ENCODE data around the gene MATN3.
A peak's percentile ranks its signal among the peaks of the same experiment; 100 is the strongest.

The MATN3 gene

DNA sequence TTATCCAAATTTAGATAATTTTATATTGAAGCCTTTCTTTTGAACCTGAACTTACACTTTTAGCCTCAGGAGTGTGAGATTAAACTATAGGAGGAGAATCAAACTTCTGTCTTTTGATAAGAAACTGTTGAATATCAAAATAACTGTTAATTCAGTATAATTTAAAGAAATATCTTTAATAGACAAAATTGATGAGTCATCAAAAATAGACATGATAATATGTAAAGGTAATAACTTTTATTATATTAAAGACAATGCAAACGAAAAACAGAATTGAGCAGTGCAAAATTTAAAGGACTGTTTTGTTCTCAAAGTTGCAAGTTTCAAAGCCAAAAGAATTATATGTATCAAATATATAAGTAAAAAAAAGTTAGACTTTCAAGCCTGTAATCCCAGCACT lies 20.6 kb downstream of the MATN3 start:
- Histone ChIP-seq H3K36me3 (ENCODE audit: insufficient read depth, low read length) (peaks cover 12% of the 10 kb centered on the region), H3K4me1 (ENCODE audit: insufficient read depth, low read length) (peaks cover 15% of the 10 kb centered on the region), H3K27ac (ENCODE audit: low read depth, low read length) (no peak overlapping the region), H3K27me3 (ENCODE audit: insufficient read depth, low read length) (no peaks in the 10 kb centered on the region), H3K9ac (ENCODE audit: low read depth, low read length) (no peak overlapping the region), H3K9me3 (ENCODE audit: insufficient read depth, low read depth, low read length) (no peaks in the 10 kb centered on the region), H3K4me3 (ENCODE audit: low read length) (no peak overlapping the region)
- no CpG with 5 or more reads among the region's 1 CpG for WGBS

DNA sequence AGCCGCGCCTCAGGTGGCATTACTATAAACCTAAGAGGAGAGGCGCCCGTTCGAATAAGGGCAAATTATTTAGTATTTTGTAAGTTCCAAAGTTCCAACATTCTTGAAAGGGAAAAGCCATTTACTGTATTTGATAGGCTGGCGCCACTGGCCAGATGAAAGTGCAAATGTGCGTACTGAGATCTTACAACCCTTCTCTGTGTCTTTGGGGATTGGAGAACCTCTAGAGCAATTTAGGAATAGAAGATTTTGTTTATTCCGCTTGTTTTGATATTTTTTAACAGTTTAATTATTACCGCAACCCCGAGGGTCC lies 22.1 kb downstream of the MATN3 start:
- H3K27ac ChIP-seq (ENCODE audit: low read depth, low read length) = peak overlapping the region; percentile 44; the same call in 1 of the 2 replicates
- H3K4me1 ChIP-seq (ENCODE audit: insufficient read depth, low read length) = peaks cover 15% of the 10 kb centered on the region
- no peaks in the 10 kb centered on the region for H3K9me3 ChIP-seq (ENCODE audit: insufficient read depth, low read depth, low read length)
- H3K27me3 ChIP-seq (ENCODE audit: insufficient read depth, low read length) = no peaks in the 10 kb centered on the region
- H3K9ac ChIP-seq (ENCODE audit: low read depth, low read length) = peak overlapping the region; percentile 71
- WGBS = 31% methylated on average over 10 of the region's 10 CpGs
- H3K4me3 ChIP-seq (ENCODE audit: low read length) = peak overlapping the region; percentile 86
- peaks cover 23% of the 10 kb centered on the region for H3K36me3 ChIP-seq (ENCODE audit: insufficient read depth, low read length)

DNA sequence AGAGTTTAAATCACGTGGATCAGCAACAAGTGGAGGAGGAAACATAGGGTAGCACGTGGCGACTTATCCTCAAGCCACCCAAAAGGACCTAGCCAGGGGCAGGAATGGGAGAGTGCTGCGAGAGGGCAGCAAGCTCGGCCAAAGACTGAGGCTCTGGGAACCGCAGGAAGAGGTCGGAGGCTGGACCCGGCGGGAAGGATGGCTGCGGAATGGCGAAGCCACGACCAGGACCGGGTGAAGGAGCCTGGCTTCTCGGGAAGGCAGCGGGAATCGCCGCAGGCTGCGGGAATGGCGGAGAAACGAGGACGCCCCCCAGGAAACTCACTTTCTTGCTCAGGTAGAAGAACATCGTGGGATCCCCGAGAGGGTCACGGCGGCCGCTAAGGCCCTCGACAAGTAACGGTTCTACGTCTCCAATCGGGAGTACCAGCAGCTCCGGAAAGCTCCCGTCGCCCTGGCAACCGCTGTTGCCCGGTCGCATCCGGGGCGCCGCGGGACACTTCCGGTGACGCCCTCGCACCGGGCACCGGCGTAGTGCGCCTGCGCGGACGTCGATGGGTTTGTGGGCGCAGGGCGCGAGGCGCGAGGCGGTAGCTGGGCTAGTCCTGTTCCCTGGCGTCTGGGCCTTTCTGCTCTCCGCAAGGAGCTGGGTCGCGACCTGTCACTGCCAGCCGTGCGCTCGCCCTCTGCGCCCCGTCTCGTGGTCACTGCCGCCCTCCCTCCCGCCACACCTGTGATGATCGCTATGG lies 22.6 kb downstream of the MATN3 start, which contains the start of gene WDR35:
Gene WDR35 (minus strand): TSS at position 439 of the 749 bp plus-strand sequence. CDS start 90 bp downstream, at position 349.
- H3K9ac ChIP-seq (ENCODE audit: low read depth, low read length) = peak within 1 kb of the TSS; percentile 71
- peak within 1 kb of the TSS; percentile 86 for H3K4me3 ChIP-seq (ENCODE audit: low read length)
- H3K9me3 ChIP-seq (ENCODE audit: insufficient read depth, low read depth, low read length) = no peaks in the 10 kb centered on the region
- peaks cover 26% of the 10 kb centered on the region for H3K36me3 ChIP-seq (ENCODE audit: insufficient read depth, low read length)
- under 1% methylated on average over 70 of the region's 70 CpGs for WGBS
- H3K27me3 ChIP-seq (ENCODE audit: insufficient read depth, low read length) = no peaks in the 10 kb centered on the region
- peak within 1 kb of the TSS; percentile 44; the same call in 1 of the 2 replicates for H3K27ac ChIP-seq (ENCODE audit: low read depth, low read length)
- H3K4me1 ChIP-seq (ENCODE audit: insufficient read depth, low read length) = peaks cover 15% of the 10 kb centered on the region

DNA sequence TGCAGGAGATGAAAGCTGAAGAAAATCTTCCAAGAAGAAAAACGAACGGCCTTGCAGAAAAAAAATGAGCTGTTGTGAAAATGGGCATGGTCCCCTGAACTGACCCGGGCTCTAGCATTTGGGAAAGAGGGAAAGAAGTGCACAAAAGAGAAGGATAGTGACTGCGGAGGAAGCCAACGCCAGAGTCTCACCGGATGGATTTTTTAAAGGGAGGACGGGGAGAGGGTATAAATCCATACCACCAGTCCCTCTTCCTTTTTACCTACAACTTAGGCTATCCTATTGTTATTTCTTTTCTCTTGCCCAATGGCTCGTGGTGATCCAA lies 23.2 kb downstream of the MATN3 start:
- Histone ChIP-seq H3K9me3 (ENCODE audit: insufficient read depth, low read depth, low read length) (no peaks in the 10 kb centered on the region), H3K4me1 (ENCODE audit: insufficient read depth, low read length) (peaks cover 15% of the 10 kb centered on the region), H3K36me3 (ENCODE audit: insufficient read depth, low read length) (peaks cover 31% of the 10 kb centered on the region), H3K27me3 (ENCODE audit: insufficient read depth, low read length) (no peaks in the 10 kb centered on the region), H3K4me3 (ENCODE audit: low read length) (peak overlapping the region; percentile 86), H3K27ac (ENCODE audit: low read depth, low read length) (0 out of 2 replicates have a peak overlapping the region, but pooled peaks have one; percentile 10), H3K9ac (ENCODE audit: low read depth, low read length) (peak overlapping the region; percentile 71)
- under 1% methylated on average over 6 of the region's 8 CpGs for WGBS

DNA sequence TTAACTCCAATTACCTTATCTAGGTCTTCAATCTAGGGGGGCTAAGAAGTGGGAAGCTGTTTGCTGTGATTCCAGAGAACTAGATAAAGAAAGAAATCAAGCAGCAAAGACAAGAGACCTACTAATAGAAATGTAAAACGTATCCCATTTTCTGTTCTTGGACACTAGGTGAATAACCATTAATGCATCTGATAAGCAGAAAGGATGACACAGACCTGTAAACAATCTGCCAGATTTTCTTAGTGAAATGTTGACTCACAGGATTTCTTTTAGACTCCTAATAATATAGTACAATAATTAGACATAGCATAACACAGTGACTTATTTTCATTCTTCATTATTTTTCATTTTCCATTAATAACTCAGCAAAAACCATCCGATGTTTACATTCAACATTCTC lies 23.9 kb downstream of the MATN3 start:
- Histone ChIP-seq H3K36me3 (ENCODE audit: insufficient read depth, low read length) (peaks cover 36% of the 10 kb centered on the region), H3K4me1 (ENCODE audit: insufficient read depth, low read length) (peaks cover 15% of the 10 kb centered on the region), H3K9ac (ENCODE audit: low read depth, low read length) (peak overlapping the region; percentile 71; the same call in 1 of the 2 replicates), H3K4me3 (ENCODE audit: low read length) (peak overlapping the region; percentile 86), H3K9me3 (ENCODE audit: insufficient read depth, low read depth, low read length) (no peaks in the 10 kb centered on the region), H3K27me3 (ENCODE audit: insufficient read depth, low read length) (no peaks in the 10 kb centered on the region), H3K27ac (ENCODE audit: low read depth, low read length) (no peak overlapping the region)
- 77% methylated on average over 2 of the region's 2 CpGs for WGBS

DNA sequence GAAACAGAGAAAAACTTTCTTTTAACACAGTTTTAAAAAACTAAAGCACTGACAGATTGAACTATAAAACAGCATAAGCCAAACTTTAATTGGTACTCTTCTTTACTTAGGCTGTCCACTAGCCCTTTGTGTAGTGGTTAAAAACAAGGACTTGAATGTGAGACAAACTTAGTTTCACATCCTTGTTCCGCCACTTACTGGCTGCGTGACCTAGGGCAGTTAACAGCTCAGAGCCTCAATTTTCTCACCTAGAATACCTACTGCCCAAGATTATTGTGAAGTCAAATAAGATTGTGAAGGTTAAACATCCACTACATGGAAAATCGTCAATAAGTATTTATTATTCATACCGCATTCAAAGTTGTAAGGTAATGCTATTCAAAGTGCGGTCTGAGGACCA lies 24.5 kb downstream of the MATN3 start:
- 96% methylated on average over 5 of the region's 5 CpGs for WGBS
- peaks cover 15% of the 10 kb centered on the region for H3K4me1 ChIP-seq (ENCODE audit: insufficient read depth, low read length)
- 0 out of 2 replicates have a peak overlapping the region, but pooled peaks have one; percentile 86 for H3K4me3 ChIP-seq (ENCODE audit: low read length)
- H3K27me3 ChIP-seq (ENCODE audit: insufficient read depth, low read length) = no peaks in the 10 kb centered on the region
- no peaks in the 10 kb centered on the region for H3K9me3 ChIP-seq (ENCODE audit: insufficient read depth, low read depth, low read length)
- H3K9ac ChIP-seq (ENCODE audit: low read depth, low read length) = no peak overlapping the region
- H3K36me3 ChIP-seq (ENCODE audit: insufficient read depth, low read length) = peaks cover 36% of the 10 kb centered on the region
- H3K27ac ChIP-seq (ENCODE audit: low read depth, low read length) = no peak overlapping the region

DNA sequence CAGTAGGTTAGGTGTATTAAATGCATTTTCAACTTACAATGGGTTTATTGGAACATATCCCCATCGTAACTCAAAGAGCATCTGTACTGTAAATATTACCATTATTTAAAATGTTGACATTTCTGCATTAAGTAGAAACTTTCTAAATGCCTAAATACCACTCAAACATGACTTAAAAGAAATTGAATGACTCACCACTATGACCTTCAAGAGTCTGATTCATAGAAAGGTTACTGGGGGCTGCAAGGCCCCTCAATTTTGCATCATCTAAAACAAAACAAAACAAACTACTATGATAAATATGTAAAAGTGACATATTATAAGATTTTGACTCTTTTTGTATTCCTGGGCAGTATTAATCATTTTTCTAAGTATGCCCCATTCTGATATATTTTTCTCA lies 30.2 kb downstream of the MATN3 start:
- Histone ChIP-seq H3K27me3 (ENCODE audit: insufficient read depth, low read length) (no peaks in the 10 kb centered on the region), H3K9ac (ENCODE audit: low read depth, low read length) (no peak overlapping the region), H3K36me3 (ENCODE audit: insufficient read depth, low read length) (peaks cover 78% of the 10 kb centered on the region), H3K4me3 (ENCODE audit: low read length) (no peak overlapping the region), H3K4me1 (ENCODE audit: insufficient read depth, low read length) (no peaks in the 10 kb centered on the region), H3K27ac (ENCODE audit: low read depth, low read length) (no peak overlapping the region), H3K9me3 (ENCODE audit: insufficient read depth, low read depth, low read length) (no peaks in the 10 kb centered on the region)
- WGBS = no CpG with 5 or more reads among the region's 1 CpG

DNA sequence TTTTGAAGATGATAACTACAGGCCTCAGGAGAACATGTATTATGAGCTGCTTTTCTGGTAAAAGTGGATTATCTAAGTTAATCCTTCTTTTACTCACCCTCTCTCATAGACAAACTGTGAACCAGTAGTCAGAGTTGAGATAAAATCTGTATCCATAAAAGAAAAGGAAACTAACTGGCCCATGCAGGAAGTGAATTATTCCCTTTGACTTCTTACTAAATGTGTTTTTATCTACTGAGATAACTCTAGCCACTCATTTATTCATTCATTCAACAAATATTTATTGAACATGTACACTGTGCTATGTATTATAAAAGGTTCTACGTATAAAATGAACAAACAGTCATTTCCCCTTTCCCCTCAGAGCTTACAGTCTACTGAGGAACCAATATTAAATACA lies 32.5 kb downstream of the MATN3 start:
- Histone ChIP-seq H3K4me3 (ENCODE audit: low read length) (no peak overlapping the region), H3K9me3 (ENCODE audit: insufficient read depth, low read depth, low read length) (no peaks in the 10 kb centered on the region), H3K4me1 (ENCODE audit: insufficient read depth, low read length) (no peaks in the 10 kb centered on the region), H3K27ac (ENCODE audit: low read depth, low read length) (no peak overlapping the region), H3K36me3 (ENCODE audit: insufficient read depth, low read length) (peaks cover 79% of the 10 kb centered on the region), H3K27me3 (ENCODE audit: insufficient read depth, low read length) (no peaks in the 10 kb centered on the region), H3K9ac (ENCODE audit: low read depth, low read length) (no peak overlapping the region)
- WGBS = no CpG with 5 or more reads among the region's 1 CpG

DNA sequence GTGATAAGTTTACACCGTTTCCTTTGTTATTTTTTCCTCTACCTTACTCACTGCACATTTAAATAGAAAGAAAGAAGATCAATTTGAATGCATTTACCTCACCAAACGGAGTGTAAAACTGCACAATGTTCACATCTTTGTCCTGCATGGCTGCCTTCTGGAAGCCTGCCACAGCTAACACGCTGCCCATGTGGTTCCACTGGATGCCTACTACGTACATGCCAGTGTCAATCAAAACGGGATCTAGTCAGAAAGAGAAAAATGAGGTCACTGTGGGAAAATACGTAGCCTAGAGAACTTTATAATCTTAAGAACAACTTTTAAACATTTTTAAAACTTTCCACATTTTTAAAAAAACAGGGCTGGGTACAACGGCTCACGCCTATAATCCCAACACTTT lies 39.0 kb downstream of the MATN3 start:
- no peaks in the 10 kb centered on the region for H3K4me1 ChIP-seq (ENCODE audit: insufficient read depth, low read length)
- no peak overlapping the region for H3K9ac ChIP-seq (ENCODE audit: low read depth, low read length)
- no peaks in the 10 kb centered on the region for H3K9me3 ChIP-seq (ENCODE audit: insufficient read depth, low read depth, low read length)
- H3K27ac ChIP-seq (ENCODE audit: low read depth, low read length) = no peak overlapping the region
- H3K36me3 ChIP-seq (ENCODE audit: insufficient read depth, low read length) = peaks cover 88% of the 10 kb centered on the region
- no peaks in the 10 kb centered on the region for H3K27me3 ChIP-seq (ENCODE audit: insufficient read depth, low read length)
- H3K4me3 ChIP-seq (ENCODE audit: low read length) = no peak overlapping the region
- 92% methylated on average over 7 of the region's 8 CpGs for WGBS

DNA sequence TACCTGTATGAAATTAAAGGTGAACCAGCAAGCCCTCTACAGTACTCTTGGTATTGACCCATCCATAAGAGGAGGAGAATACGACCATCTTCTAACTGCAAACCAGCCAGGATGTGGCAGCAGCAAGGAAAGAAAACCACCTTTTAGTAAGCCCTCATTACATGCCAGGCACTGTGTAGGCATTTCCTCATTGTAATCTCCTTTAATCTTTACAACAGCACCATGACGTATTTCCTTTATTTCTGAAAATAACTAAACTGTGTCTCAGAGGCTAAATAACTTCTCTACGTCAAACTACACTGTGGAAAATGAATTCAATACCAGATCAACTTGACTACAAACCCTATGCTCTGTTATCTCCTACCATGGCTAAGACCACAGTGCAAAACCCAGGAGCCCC lies 40.8 kb downstream of the MATN3 start:
- no peak overlapping the region for H3K9ac ChIP-seq (ENCODE audit: low read depth, low read length)
- H3K27ac ChIP-seq (ENCODE audit: low read depth, low read length) = no peak overlapping the region
- 93% methylated on average over 3 of the region's 3 CpGs for WGBS
- no peaks in the 10 kb centered on the region for H3K9me3 ChIP-seq (ENCODE audit: insufficient read depth, low read depth, low read length)
- no peak overlapping the region for H3K4me3 ChIP-seq (ENCODE audit: low read length)
- no peaks in the 10 kb centered on the region for H3K4me1 ChIP-seq (ENCODE audit: insufficient read depth, low read length)
- peaks cover 86% of the 10 kb centered on the region for H3K36me3 ChIP-seq (ENCODE audit: insufficient read depth, low read length)
- no peaks in the 10 kb centered on the region for H3K27me3 ChIP-seq (ENCODE audit: insufficient read depth, low read length)

DNA sequence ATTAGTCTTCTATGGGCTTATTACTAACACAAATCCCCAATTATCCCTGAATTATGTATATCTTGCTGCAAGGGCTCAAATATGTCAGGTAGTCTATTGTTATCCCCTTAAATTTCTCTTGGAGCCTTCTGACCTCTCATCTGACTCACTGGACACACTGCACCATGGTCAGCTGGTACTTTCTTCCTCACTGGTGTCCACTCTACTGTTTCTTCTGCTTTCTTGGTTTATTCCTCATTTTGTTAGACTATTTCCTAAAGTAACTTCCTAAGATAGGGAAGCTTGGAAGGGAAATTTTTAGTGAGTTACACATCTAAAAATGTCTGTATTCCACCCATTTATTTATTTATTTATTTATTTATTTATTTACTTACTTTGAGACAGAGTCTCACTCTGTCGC lies 49.1 kb downstream of the MATN3 start:
- Histone ChIP-seq H3K27ac (ENCODE audit: low read depth, low read length) (no peak overlapping the region), H3K4me1 (ENCODE audit: insufficient read depth, low read length) (no peaks in the 10 kb centered on the region), H3K9ac (ENCODE audit: low read depth, low read length) (no peak overlapping the region), H3K9me3 (ENCODE audit: insufficient read depth, low read depth, low read length) (no peaks in the 10 kb centered on the region), H3K36me3 (ENCODE audit: insufficient read depth, low read length) (peaks cover 58% of the 10 kb centered on the region), H3K27me3 (ENCODE audit: insufficient read depth, low read length) (no peaks in the 10 kb centered on the region), H3K4me3 (ENCODE audit: low read length) (no peak overlapping the region)
- WGBS = 95% methylated on average over 1 of the region's 1 CpG

Measured in HUES64 (cell line).